GM12864 (cell line): Measurements from ENCODE around the gene GPR153.

Experiments used
- DNase-seq: peaks from one replicate; pipeline ENCODE4 v3.0.0-alpha.2; 2011; ENCODE audit warnings: low read depth
- H3K4me3 ChIP-seq: 2 replicates; pipeline ENCODE4 v1.5.1; 2011; ENCODE audit warnings: mild to moderate bottlenecking, low read depth, low read length, control low read depth
- TF ChIP-seq, protein P1 (sequence below): IDR thresholded peaks from 2 replicates; pipeline ENCODE4 v1.5.1; 2011; ENCODE audit warnings: low read depth, mild to moderate bottlenecking, moderate library complexity, low read length, control low read depth, inconsistent platforms; ENCODE audit errors: missing control alignments

GPR153 gene

DNA sequence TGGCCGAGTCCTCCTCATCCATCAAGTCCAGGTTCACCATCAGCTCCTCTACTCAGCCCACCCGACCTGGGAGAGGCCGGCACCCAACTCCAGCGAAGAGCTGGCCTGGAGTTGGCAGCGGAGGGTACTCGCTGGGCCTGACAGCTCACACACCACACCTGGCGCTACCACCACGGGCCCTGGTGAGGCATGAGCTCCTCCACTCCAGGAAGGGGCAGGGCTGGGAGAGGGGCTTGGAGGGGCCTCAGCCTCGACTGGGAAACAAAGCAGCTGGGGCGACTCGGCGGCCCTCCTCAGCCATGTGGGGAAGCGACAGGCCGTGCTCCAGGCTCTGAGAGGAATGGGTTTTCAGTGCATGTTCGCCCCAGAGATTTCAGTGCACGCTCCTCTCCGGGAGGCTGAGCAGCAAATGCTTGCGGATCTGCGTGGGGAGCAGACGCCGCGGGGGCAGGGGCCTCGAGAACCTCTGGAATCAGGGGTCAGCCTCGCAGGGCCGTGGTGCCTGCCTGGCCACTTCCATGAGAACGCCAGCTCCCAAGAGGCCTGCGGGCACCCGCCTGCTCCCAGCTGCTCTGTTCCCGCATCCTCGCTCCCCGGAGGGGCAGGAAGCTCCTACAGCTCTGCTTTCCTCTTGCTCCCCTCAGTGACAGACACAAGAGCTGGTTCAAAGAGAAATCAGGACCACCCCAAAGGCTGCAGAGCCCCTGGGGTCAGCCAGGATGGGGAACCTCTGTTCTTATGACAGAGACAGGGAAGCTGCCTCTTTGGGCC is 18.9 kb upstream of the GPR153 start:
- TF ChIP-seq, protein P1, sequence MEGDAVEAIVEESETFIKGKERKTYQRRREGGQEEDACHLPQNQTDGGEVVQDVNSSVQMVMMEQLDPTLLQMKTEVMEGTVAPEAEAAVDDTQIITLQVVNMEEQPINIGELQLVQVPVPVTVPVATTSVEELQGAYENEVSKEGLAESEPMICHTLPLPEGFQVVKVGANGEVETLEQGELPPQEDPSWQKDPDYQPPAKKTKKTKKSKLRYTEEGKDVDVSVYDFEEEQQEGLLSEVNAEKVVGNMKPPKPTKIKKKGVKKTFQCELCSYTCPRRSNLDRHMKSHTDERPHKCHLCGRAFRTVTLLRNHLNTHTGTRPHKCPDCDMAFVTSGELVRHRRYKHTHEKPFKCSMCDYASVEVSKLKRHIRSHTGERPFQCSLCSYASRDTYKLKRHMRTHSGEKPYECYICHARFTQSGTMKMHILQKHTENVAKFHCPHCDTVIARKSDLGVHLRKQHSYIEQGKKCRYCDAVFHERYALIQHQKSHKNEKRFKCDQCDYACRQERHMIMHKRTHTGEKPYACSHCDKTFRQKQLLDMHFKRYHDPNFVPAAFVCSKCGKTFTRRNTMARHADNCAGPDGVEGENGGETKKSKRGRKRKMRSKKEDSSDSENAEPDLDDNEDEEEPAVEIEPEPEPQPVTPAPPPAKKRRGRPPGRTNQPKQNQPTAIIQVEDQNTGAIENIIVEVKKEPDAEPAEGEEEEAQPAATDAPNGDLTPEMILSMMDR: no peak
- DNase-seq: no peak
- H3K4me3 ChIP-seq: no peak overlapping the region

DNA sequence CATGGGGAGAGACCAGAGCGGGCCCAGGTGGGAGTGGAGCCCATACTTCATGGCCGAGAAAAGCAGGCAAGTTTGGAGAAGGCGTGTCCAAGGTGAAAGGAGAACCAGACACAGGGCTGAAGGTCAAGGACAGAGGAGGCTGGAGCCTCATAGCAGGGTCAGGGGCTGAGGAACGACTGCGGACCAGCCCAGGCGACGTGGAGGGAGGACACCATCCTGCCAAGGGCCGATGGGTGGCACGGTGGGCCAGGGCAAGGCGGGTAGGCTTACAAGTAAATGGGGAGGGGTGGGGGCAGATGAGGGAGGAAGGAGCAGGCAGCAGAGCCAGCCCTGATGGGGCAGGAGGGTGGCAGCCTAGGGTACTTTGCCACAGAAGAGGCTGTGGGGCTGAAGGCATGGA is 18.2 kb upstream of the GPR153 start:
- no peak for DNase-seq
- TF ChIP-seq, protein P1: no peak

DNA sequence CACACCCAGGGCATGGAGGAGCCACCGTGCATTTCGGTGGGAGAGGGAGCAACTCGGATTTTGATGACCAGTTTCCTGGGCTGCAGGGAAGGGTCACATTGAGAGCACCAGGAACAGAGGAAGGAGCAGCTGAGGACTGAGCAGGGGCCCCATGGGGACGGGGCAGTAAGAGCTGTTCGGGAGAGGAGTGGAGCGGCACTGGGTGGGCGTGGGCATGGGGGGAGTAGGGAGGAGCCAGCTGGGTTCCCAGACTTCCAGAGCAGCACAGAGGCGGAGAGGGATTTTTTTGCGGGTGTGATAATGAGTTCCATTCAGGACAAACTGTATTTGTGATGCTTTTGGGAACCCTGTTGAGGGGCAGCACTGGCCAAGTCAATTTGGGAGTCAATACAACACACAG is 17.4 kb upstream of the GPR153 start:
- no peak overlapping the region for H3K4me3 ChIP-seq
- TF ChIP-seq, protein P1: no peak
- no peak for DNase-seq

More for the DNA sequence above, 18.2 kb upstream of the GPR153 start:
- H3K4me3 ChIP-seq: no peak overlapping the region

DNA sequence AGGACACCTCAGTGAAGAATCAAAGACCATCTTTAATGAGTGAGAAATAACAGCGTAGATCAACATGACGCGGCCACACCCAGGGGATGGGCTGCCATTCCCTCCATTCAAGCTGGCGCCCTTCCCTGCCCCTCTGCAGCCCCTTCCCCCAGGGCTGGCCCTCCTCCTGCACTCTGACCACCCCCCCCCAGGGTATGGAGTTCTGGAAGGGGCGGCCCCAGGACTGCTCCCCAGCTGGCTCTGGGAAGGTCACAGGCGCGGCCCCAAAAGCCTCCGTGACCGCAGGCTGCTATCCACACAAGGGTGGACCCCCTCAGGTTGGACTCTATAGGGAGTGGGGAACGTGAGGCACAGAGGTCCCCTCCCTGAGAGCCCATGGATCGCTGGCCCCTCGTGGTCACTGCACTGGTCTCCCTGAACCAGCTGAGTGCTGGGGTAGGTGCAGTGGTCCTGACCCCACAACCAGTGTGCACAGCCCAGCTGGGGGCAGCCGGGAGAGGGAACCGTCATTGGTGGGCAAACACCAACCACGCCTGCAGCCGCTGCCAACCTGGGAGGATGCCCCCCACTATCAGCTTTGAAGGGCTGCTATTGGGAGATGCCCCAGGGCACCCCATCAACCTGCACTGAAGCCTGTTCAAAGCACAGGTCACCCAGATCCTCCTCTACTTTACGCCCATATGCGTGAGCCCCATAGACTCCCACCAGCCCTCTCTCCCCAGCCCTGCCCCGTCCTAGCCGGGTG is 16.1 kb upstream of the GPR153 start:
- no peak overlapping the region for H3K4me3 ChIP-seq
- no peak for DNase-seq
- TF ChIP-seq, protein P1: no peak

DNA sequence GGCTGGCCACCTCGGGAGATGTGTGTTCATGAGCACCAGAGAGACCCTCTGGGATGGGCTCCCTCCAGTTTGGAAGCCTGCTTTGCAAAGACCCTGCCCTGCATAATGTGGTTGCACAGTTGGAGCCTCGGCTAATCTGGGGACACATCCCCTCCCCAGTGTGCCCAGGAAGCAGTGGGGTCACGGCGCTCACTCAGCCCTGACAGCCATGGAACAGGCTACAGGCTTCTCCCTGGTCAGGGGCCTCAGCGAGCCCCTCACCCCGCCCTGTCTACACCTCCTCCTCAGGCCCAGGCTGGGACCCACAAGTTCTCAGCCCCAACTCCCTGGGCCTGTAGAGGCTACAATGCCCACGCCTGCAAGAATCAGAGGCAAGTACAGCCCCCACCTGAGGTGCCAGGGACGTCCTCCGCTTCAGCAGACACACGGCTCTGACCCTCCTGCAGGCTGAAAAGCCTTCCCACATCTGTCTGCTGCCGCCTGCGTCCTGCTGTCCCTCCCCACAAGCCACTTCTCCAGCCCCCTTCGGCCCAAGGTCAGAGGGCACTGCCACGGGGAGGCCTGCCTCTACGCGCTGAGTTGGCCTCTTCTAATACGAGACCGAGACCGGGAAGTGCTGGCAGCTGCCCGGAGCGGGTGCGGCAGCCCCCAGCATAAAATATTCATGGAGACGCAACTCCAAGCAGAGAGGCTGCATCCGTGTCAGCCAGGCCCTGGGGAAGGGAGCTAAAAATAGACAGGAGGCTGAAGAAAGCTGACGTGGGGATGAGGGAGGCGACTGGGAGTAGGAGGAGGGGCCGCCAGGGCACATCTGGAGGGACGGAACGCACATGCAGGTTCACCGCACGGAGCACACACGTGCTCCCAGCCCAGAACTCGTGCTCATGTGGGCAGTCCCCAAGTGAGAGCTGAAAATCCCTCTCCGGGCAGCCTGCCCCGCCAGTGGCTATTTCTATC is 15.2 kb upstream of the GPR153 start:
- no peak overlapping the region for H3K4me3 ChIP-seq
- TF ChIP-seq, protein P1: no peak
- no peak for DNase-seq

DNA sequence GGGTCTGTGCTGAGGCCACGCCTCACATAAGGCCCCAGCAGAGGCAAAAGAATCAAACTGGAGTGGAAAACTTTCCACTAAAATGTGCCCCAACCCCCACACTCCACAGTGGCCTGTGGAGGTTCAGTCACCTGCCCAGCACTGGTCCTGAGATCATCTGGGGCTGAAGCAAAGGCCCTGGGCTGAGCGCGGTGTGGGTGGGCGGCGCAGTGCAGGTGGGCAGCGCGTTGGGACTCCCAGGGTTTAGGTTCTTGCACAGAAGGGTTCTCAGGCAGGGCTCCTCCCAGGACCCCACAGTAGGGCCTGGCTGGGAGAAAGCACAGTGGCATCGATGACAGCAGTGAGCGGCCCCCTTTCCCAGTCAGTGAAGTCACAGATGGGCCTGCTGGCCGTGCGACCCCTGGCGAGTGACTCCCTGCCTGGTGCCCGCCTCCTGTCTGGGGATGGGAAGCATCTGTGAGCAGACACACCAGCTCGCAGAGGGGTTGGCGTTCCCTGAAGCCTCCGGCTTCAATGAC is 13.8 kb upstream of the GPR153 start:
- TF ChIP-seq, protein P1: no peak
- H3K4me3 ChIP-seq: no peak overlapping the region
- no peak for DNase-seq
